Ovary (tissue), 9 donors: ENCODE data around the gene PKD1L1. TPM values are rescaled to one million over a fixed set of nuclear protein-coding genes. Genes with fewer than 3 reads are reported as not detected.

ENCODE experiments used
- DNase-seq, 5 donors: peaks; one replicate each; pipeline ENCODE4 v3.0.0-alpha.2; 2019 to 2020
- H3K27ac ChIP-seq, 2 donors: fragments of 200-600 bp; one replicate each; pipeline versions ENCODE4 v1.5.1 to v1.8.0; 2019 to 2022
- H3K27me3 ChIP-seq: fragments of 200-600 bp; one replicate; pipeline ENCODE4 v1.8.0; 2022
- H3K36me3 ChIP-seq: fragments of 200-600 bp; sonication (generic); one replicate; pipeline ENCODE4 v1.5.1; 2019
- H3K4me1 ChIP-seq: one replicate; pipeline ENCODE4 v1.8.1; 2013; ENCODE audit warnings: mild to moderate bottlenecking, moderate library complexity; ENCODE audit not compliant: insufficient read depth
- H3K4me3 ChIP-seq: fragments of 200-600 bp; sonication (generic); one replicate; pipeline ENCODE4 v1.5.1; 2017
- H3K9me3 ChIP-seq, 2 donors: fragments of 200-600 bp in 1 of 2; sonication (generic) in 1 of 2; one replicate each; pipeline versions ENCODE4 v1.5.1 to v1.8.1; 2013 to 2019; ENCODE audit warnings: mild to moderate bottlenecking in 1 of 2, moderate library complexity in 1 of 2
- CTCF ChIP-seq, 3 donors: fragments of 450-650 bp in 2 of 3; fragments of 200-600 bp in 1 of 3; IDR thresholded peaks; one replicate each; pipeline versions ENCODE4 v1.5.1 to v1.8.0; 2016 to 2022; ENCODE audit warnings: antibody characterized with exemption in 3 of 3, mild to moderate bottlenecking in 1 of 3
- EP300 ChIP-seq: sonication (generic); formaldehyde crosslinking; IDR thresholded peaks from one replicate; pipeline ENCODE4 v1.6.1; 2017; ENCODE audit warnings: antibody characterized with exemption
- POLR2A ChIP-seq: fragments of 450-650 bp; IDR thresholded peaks from one replicate; pipeline ENCODE4 v1.6.1; 2017; ENCODE audit warnings: antibody characterized with exemption, mild to moderate bottlenecking, moderate library complexity
- whole genome bisulfite sequencing, 3 donors: extraction: QIAGEN DNeasy Blood & Tissue Kit in 1 of 3; methylation state at CpG; one replicate each; pipeline versions ENCODE4 v1.1.5 to v1.1.7; 2013 to 2017; 5-methylcytosine and 5-hydroxymethylcytosine counted together
- intact Hi-C, 4 donors: fragments of 100-400 bp; cut with DNase I; formaldehyde crosslinking; loops; one replicate each; pipeline versions ENCODE4 v1.11.0 to v1.15.1; 2022 to 2023
- polyA plus RNA-seq, 2 donors: library from polyadenylated mRNA; stranded (reverse); fragments of 200-250 nt in 1 of 2; fragments of 350-450 nt in 1 of 2; fragmentation: Illumina TruSeq in 1 of 2; extraction: RNeasy Lipid Tissue Mini Kit (QIAGEN cat#74804) in 1 of 2; gene quantifications; one replicate each; pipeline ENCODE4 v1.2.3, GENCODE V29; 2013 to 2014
- total RNA-seq, 7 donors: library from RNA; depleted of rRNA in 2 of 7; stranded (reverse); fragments of >200 nt in 2 of 7; fragmentation: NEBNext Ultra II Directional in 3 of 7; extraction: Animal tissue kit (Norgen Biotek cat#: 25700) in 3 of 7; gene quantifications; one replicate each; pipeline versions ENCODE4 v1.1.0 to v1.2.4, GENCODE V29; 2016 to 2023
- donor health status: DM: no; HTN: no; CAD: no; lungs with moderate emphysema.
- donor health status: DM: no; HTN: no; CAD: no.
- donor health status: Bipolar disorder and iron deficiency.
- donor health status: DM: yes; HTN: yes; CAD: no.
- donor health status: DM: no; HTN: no; CAD: no.
- donor health status: DM: yes; HTN: yes; CAD: no.

The PKD1L1 gene
- total and polyA plus RNA-seq, 9 donors: 0.11 to 0.48 (median 0.22) TPM

- 72 to 79% (median 76%) methylated on average over 2 of the region's 2 CpGs for WGBS, 3 donors
- intact Hi-C loops: no loop called here
Measured at GRCh38 chr7:47875998-47876744, 72.1 kb downstream of the PKD1L1 start.

GRCh38 chr7:47875406-47875805, 72.9 kb downstream of the PKD1L1 start:
- intact Hi-C loops: no loop called here
- Histone ChIP-seq H3K4me1 (no peaks in the 10 kb centered on the region), H3K27me3 (no peaks in the 10 kb centered on the region), H3K27ac (no peak overlapping the region), H3K4me3 (no peak overlapping the region), H3K36me3 (no peaks in the 10 kb centered on the region), H3K9me3 (no peaks in the 10 kb centered on the region)
- no peak for TF ChIP-seq POLR2A
- DNase-seq: no peak

More at GRCh38 chr7:47875998-47876744, 72.1 kb downstream of the PKD1L1 start:
- Histone ChIP-seq H3K27ac (no peak overlapping the region), H3K4me3 (no peak overlapping the region), H3K9me3 (no peaks in the 10 kb centered on the region), H3K4me1 (no peaks in the 10 kb centered on the region), H3K27me3 (no peaks in the 10 kb centered on the region), H3K36me3 (no peaks in the 10 kb centered on the region)
- no peak for DNase-seq
- TF ChIP-seq EP300 (no peak), POLR2A (no peak), CTCF (IDR thresholded peaks at IDR 0.05) (no peak)

GRCh38 chr7:47873762-47874161, 74.5 kb downstream of the PKD1L1 start:
- intact Hi-C loops: no loop called here
- Histone ChIP-seq H3K9me3 (no peaks in the 10 kb centered on the region), H3K4me1 (no peaks in the 10 kb centered on the region), H3K36me3 (no peaks in the 10 kb centered on the region), H3K4me3 (no peak overlapping the region), H3K27ac (no peak overlapping the region), H3K27me3 (no peaks in the 10 kb centered on the region)
- no peak for TF ChIP-seq POLR2A
- TF ChIP-seq CTCF (IDR thresholded peaks at IDR 0.05): no peak
- TF ChIP-seq EP300: no peak
- no peak for DNase-seq
- WGBS, 3 donors: 85 to 87% (median 87%) methylated on average over 5 of the region's 5 CpGs

- TF ChIP-seq POLR2A: no peak
- no peak for TF ChIP-seq EP300
- TF ChIP-seq CTCF (IDR thresholded peaks at IDR 0.05): no peak
- 51 to 64% (median 52%) methylated on average over 3 of the region's 3 CpGs for WGBS, 3 donors
- Histone ChIP-seq H3K4me3 (no peak overlapping the region), H3K4me1 (no peaks in the 10 kb centered on the region), H3K36me3 (no peaks in the 10 kb centered on the region), H3K27me3 (no peaks in the 10 kb centered on the region), H3K27ac (no peak overlapping the region), H3K9me3 (no peaks in the 10 kb centered on the region)
- DNase-seq: no peak
- intact Hi-C loops: no loop called here
Measured at GRCh38 chr7:47867286-47867685, 81.0 kb downstream of the PKD1L1 start.

- Histone ChIP-seq H3K4me1 (no peaks in the 10 kb centered on the region), H3K27ac (no peak overlapping the region), H3K27me3 (no peaks in the 10 kb centered on the region), H3K9me3 (no peaks in the 10 kb centered on the region), H3K36me3 (no peaks in the 10 kb centered on the region), H3K4me3 (no peak overlapping the region)
- intact Hi-C loops: no loop called here
- no peak for DNase-seq
- 79 to 81% (median 80%) methylated on average over 3 of the region's 3 CpGs for WGBS, 3 donors
- TF ChIP-seq EP300 (no peak), POLR2A (no peak), CTCF (IDR thresholded peaks at IDR 0.05) (no peak)
Measured at GRCh38 chr7:47866120-47866519, 82.1 kb downstream of the PKD1L1 start.
